Brain microvascular endothelial cell (primary cell): ENCODE data around the gene ACVR1B.

Experiments used
- DNase-seq: peaks from one replicate; pipeline ENCODE4 v3.0.0-alpha.2; 2020
- H3K27ac ChIP-seq: fragments of 250-450 bp; sonication (Bioruptor Pico); 2 replicates; pipeline ENCODE4 v1.5.1; 2020; ENCODE audit warnings: mild to moderate bottlenecking, moderate library complexity
- H3K27me3 ChIP-seq: fragments of 250-450 bp; sonication (Bioruptor Pico); replicated peaks from 2 replicates; pipeline ENCODE4 v1.5.1; 2020; ENCODE audit warnings: mild to moderate bottlenecking
- H3K36me3 ChIP-seq: fragments of 250-450 bp; sonication (Bioruptor Pico); replicated peaks from 2 replicates; pipeline ENCODE4 v1.5.1; 2020; ENCODE audit warnings: mild to moderate bottlenecking
- H3K4me3 ChIP-seq: 2 replicates; pipeline ENCODE4 v1.5.1; 2011; ENCODE audit warnings: low read depth, mild to moderate bottlenecking, control low read depth, low read length, moderate library complexity
- CTCF ChIP-seq: IDR thresholded peaks from 2 replicates; pipeline ENCODE4 v1.5.1; 2011; ENCODE audit warnings: low read depth, mild to moderate bottlenecking, moderate library complexity, low read length, control low read depth, inconsistent platforms; ENCODE audit errors: missing control alignments
- in situ Hi-C: cut with HindIII; loops from 2 replicates; pipeline ENCODE4 v1.10.0; 2017; ENCODE audit warnings: low sequenced_read_pairs, low pct_ligation_motif_present

Gene ACVR1B

DNA sequence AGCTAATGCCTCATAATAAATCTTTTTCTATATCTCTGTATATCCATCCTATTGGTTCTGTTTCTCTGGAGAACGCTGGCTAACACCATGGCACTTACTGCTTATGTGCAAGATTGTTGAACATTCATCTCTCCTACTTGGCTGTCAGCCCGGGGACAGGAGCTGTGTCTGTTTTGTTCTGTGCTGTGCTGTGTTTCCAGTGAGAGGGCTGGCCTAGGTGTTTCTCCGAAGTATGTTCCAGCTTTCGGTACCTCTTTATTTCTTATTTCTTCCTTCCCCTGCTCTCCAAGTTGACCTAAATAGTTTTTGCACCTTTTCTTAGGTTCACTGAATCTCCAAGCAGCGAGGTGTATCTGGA lies 80.9 kb downstream of the ACVR1B start:
- peak overlapping the region; percentile 41 for H3K4me3 ChIP-seq
- in situ Hi-C loops, result no loop called here
- DNase-seq, result peak; percentile 79
- H3K36me3 ChIP-seq, result no peaks in the 10 kb centered on the region
- peak overlapping the region; percentile 57 for H3K27ac ChIP-seq
- no peaks in the 10 kb centered on the region for H3K27me3 ChIP-seq
- TF ChIP-seq CTCF, result no peak

GRCh38 chr12:52032804-52033445 lies 81.4 kb downstream of the ACVR1B start:
- in situ Hi-C loops, result no loop called here
- DNase-seq, result peak; percentile 97
- Histone ChIP-seq H3K27ac (peak overlapping the region; percentile 79), H3K36me3 (no peaks in the 10 kb centered on the region), H3K27me3 (no peaks in the 10 kb centered on the region), H3K4me3 (peak overlapping the region; percentile 46)
- TF ChIP-seq CTCF, result no peak

- Histone ChIP-seq H3K4me3 (peak overlapping the region; percentile 46), H3K36me3 (no peaks in the 10 kb centered on the region), H3K27ac (peak overlapping the region; percentile 79), H3K27me3 (no peaks in the 10 kb centered on the region)
- DNase-seq, result no peak
- TF ChIP-seq CTCF, result no peak
- in situ Hi-C loops, result no loop called here
Measured at GRCh38 chr12:52033446-52034140, 82.1 kb downstream of the ACVR1B start.

GRCh38 chr12:52035190-52035589 lies 83.7 kb downstream of the ACVR1B start:
- DNase-seq, result no peak
- TF ChIP-seq CTCF, result no peak
- Histone ChIP-seq H3K36me3 (no peaks in the 10 kb centered on the region), H3K4me3 (no peak overlapping the region), H3K27ac (no peak overlapping the region), H3K27me3 (no peaks in the 10 kb centered on the region)
- in situ Hi-C loops, result no loop called here

GRCh38 chr12:52035926-52036325 lies 84.4 kb downstream of the ACVR1B start:
- Histone ChIP-seq H3K27me3 (no peaks in the 10 kb centered on the region), H3K27ac (no peak overlapping the region), H3K36me3 (no peaks in the 10 kb centered on the region), H3K4me3 (no peak overlapping the region)
- no peak for DNase-seq
- in situ Hi-C loops, result no loop called here
- TF ChIP-seq CTCF, result no peak
